ENCODE results near the gene CWC27. TPM values are rescaled to one million over a fixed set of nuclear protein-coding genes. Genes with fewer than 3 reads are reported as not detected.
A peak's percentile ranks its signal among the peaks of the same experiment; 100 is the strongest.
"Not testable (repeated sequence)": the region's sequence is repeated elsewhere in the genome, so short reads cannot be mapped to it uniquely, and the experiment has no call there.

Gene CWC27
- total RNA-seq, 2 donors from 2014 or later = 20.2 to 22.3 TPM

GRCh38 chr5:64884541-64884940 is 115.8 kb downstream of the CWC27 start:
- intact Hi-C loops (cut with DNase I) = no loop called here
- DNase-seq = no peak
- no peak for ATAC-seq

- intact Hi-C loops (cut with DNase I) = no loop called here
- ATAC-seq (no peak), DNase-seq (no peak)
Measured at GRCh38 chr5:64887910-64888309, 119.2 kb downstream of the CWC27 start.

- intact Hi-C loops (cut with DNase I) = no loop called here
- ATAC-seq = no peak
- no peak for DNase-seq
Measured at GRCh38 chr5:64895748-64896147, 127.0 kb downstream of the CWC27 start.

GRCh38 chr5:64899838-64900237 is 131.1 kb downstream of the CWC27 start:
- no peak for ATAC-seq
- DNase-seq = no peak
- intact Hi-C loops (cut with DNase I) = no loop called here

GRCh38 chr5:64900618-64901017 is 131.9 kb downstream of the CWC27 start:
- DNase-seq (no peak), ATAC-seq (no peak)
- intact Hi-C loops (cut with DNase I) = no loop called here

GRCh38 chr5:64907399-64907798 is 138.7 kb downstream of the CWC27 start:
- DNase-seq; intact Hi-C loops (cut with DNase I); ATAC-seq: not testable (repeated sequence)

GRCh38 chr5:64914396-64914795 is 145.7 kb downstream of the CWC27 start:
- ATAC-seq = no peak
- intact Hi-C loops (cut with DNase I) = no loop called here

GRCh38 chr5:64918083-64918482 is 149.4 kb downstream of the CWC27 start:
- ATAC-seq (no peak), DNase-seq (no peak)
- intact Hi-C loops (cut with DNase I) = no loop called here

More at GRCh38 chr5:64914396-64914795, 145.7 kb downstream of the CWC27 start:
- DNase-seq = no peak

- intact Hi-C loops (cut with DNase I) = no loop called here
- no peak for DNase-seq
- ATAC-seq = no peak
Measured at GRCh38 chr5:64921386-64921785, 152.7 kb downstream of the CWC27 start.

GRCh38 chr5:64923151-64923685 is 154.5 kb downstream of the CWC27 start:
- intact Hi-C loops (cut with DNase I) = no loop called here
- ATAC-seq (no peak), DNase-seq (no peak)

GRCh38 chr5:64925123-64925522 is 156.4 kb downstream of the CWC27 start:
- DNase-seq (no peak), ATAC-seq (no peak)
- intact Hi-C loops (cut with DNase I) = no loop called here

- no peak for ATAC-seq
- no peak for DNase-seq
- intact Hi-C loops (cut with DNase I) = no loop called here
Measured at GRCh38 chr5:64929833-64930232, 161.1 kb downstream of the CWC27 start.

GRCh38 chr5:64930672-64931318 is 162.1 kb downstream of the CWC27 start:
- ATAC-seq (no peak), DNase-seq (no peak)
- intact Hi-C loops (cut with DNase I) = no loop called here

- ATAC-seq; DNase-seq; intact Hi-C loops (cut with DNase I): not testable (repeated sequence)
Measured at GRCh38 chr5:64939422-64939771, 170.7 kb downstream of the CWC27 start.

GRCh38 chr5:64939772-64940510 is 171.2 kb downstream of the CWC27 start:
- ATAC-seq (peak; percentile 55 to 63), DNase-seq (peak; percentile 27)
- intact Hi-C loops (cut with DNase I) = no loop called here

GRCh38 chr5:64942460-64942859 is 173.7 kb downstream of the CWC27 start:
- DNase-seq (no peak), ATAC-seq (no peak)
- intact Hi-C loops (cut with DNase I) = no loop called here

GRCh38 chr5:64944868-64945267 is 176.1 kb downstream of the CWC27 start:
- ATAC-seq = no peak
- intact Hi-C loops (cut with DNase I) = no loop called here
- no peak for DNase-seq

- no peak for DNase-seq
- ATAC-seq = peak in 1 of 2 donors; percentile 46
- intact Hi-C loops (cut with DNase I) = no loop called here
Measured at GRCh38 chr5:64947031-64947430, 178.3 kb downstream of the CWC27 start.

GRCh38 chr5:64947801-64948200 is 179.1 kb downstream of the CWC27 start:
- no peak for ATAC-seq
- no peak for DNase-seq
- intact Hi-C loops (cut with DNase I) = no loop called here

GRCh38 chr5:64949331-64949730 is 180.6 kb downstream of the CWC27 start:
- DNase-seq (no peak), ATAC-seq (no peak)
- intact Hi-C loops (cut with DNase I) = no loop called here

Data from left cardiac atrium (tissue), 4 donors.